A673 (cell line): Measurements from ENCODE around the gene ELANE. TPM values are rescaled to one million over a fixed set of nuclear protein-coding genes. Genes with fewer than 3 reads are reported as not detected.
A peak's percentile ranks its signal among the peaks of the same experiment; 100 is the strongest.

Experiments
- BruUV-seq: library from RNA; stranded (reverse); fragments of 400-500 nt; replicated peaks from 2 replicates; lab custom pipeline; 2021; lab: Mats Ljungman, UMichigan
- CTCF ChIA-PET: fragments of 300-600 bp; sonication (Branson Sonifier 250); formaldehyde crosslinking; loops from one replicate; lab custom pipeline; 2022; ENCODE audit warnings: antibody characterized with exemption; lab: Charles Lee
- POLR2A ChIA-PET: fragments of 300-600 bp; sonication (Branson Sonifier 250); formaldehyde crosslinking; loops from one replicate; lab custom pipeline; 2022; ENCODE audit warnings: antibody characterized with exemption; ENCODE audit not compliant: low non-redundant PET; lab: Charles Lee
- DNase-seq: peaks from one replicate; pipeline ENCODE4 v3.0.0-alpha.2; 2015; ENCODE audit warnings: low spot score
- H3K27ac ChIP-seq: fragments of 200-600 bp; sonication (generic); 2 replicates; pipeline ENCODE4 v1.5.1; 2016; ENCODE audit warnings: mixed run types, low read depth, mild to moderate bottlenecking, mixed read lengths, antibody characterized with exemption, low read length; ENCODE audit not compliant: poor library complexity, severe bottlenecking
- H3K27me3 ChIP-seq: fragments of 200-600 bp; sonication (generic); replicated peaks from 2 replicates; pipeline ENCODE4 v1.6.1; 2017; ENCODE audit warnings: mixed run types, low read depth, mild to moderate bottlenecking, mixed read lengths, antibody characterized with exemption, low read length; ENCODE audit not compliant: insufficient read depth, poor library complexity
- H3K36me3 ChIP-seq: fragments of 200-600 bp; sonication (generic); 2 replicates; pipeline ENCODE4 v1.6.1; 2016; ENCODE audit warnings: mixed run types, mild to moderate bottlenecking, mixed read lengths, antibody characterized with exemption, low read length; ENCODE audit not compliant: insufficient read depth, poor library complexity, severe bottlenecking
- H3K4me1 ChIP-seq: fragments of 200-600 bp; sonication (generic); 2 replicates; pipeline ENCODE4 v1.6.1; 2017; ENCODE audit warnings: mixed run types, mild to moderate bottlenecking, mixed read lengths, antibody characterized with exemption, low read length; ENCODE audit not compliant: insufficient read depth, poor library complexity, severe bottlenecking
- H3K4me3 ChIP-seq: fragments of 200-600 bp; sonication (generic); 2 replicates; pipeline ENCODE4 v1.5.1; 2016; ENCODE audit warnings: low read depth, mixed run types, mild to moderate bottlenecking, mixed read lengths, low read length; ENCODE audit not compliant: poor library complexity, severe bottlenecking
- H3K9me3 ChIP-seq: fragments of 200-600 bp; sonication (generic); 2 replicates; pipeline ENCODE4 v1.6.1; 2016; ENCODE audit warnings: mixed run types, low read depth, mild to moderate bottlenecking, mixed read lengths, antibody characterized with exemption, low read length; ENCODE audit not compliant: poor library complexity, severe bottlenecking
- EZH2 ChIP-seq: fragments of 200-600 bp; sonication (generic); IDR thresholded peaks from 2 replicates; pipeline ENCODE4 v1.6.1; 2017; ENCODE audit warnings: borderline replicate concordance, low read depth, mild to moderate bottlenecking, mixed read lengths, antibody characterized with exemption, low read length; ENCODE audit not compliant: poor library complexity, severe bottlenecking
- intact Hi-C: fragments of 100-400 bp; cut with micrococcal nuclease; formaldehyde crosslinking; loops from one replicate; pipeline ENCODE4 v1.10.0; 2022; ENCODE audit not compliant: unreplicated experiment
- total RNA-seq: library from RNA; stranded (reverse); gene quantifications from 2 replicates; pipeline ENCODE4 v1.2.3, GENCODE V29; 2021
- TF ChIP-seq, protein P1 (sequence below): fragments of 300-800, 200-600 bp; sonication (generic); conservative IDR thresholded peaks from 2 replicates; pipeline ENCODE4 v1.5.1; 2017; ENCODE audit warnings: low read depth, mild to moderate bottlenecking, antibody characterized with exemption, low read length, moderate library complexity, mixed read lengths

ELANE gene
- total RNA-seq, 1 experiment from 2014 or later, result not detected

GRCh38 chr19:843180-843835 lies 8.8 kb upstream of the ELANE start:
- intact Hi-C loops, result no loop called here
- Histone ChIP-seq H3K4me3 (peak overlapping the region; percentile 33), H3K27ac (no peak overlapping the region), H3K4me1 (peaks cover 15% of the 10 kb centered on the region), H3K27me3 (peaks cover 7% of the 10 kb centered on the region), H3K36me3 (no peaks in the 10 kb centered on the region), H3K9me3 (no peaks in the 10 kb centered on the region)
- no TSS peak for BruUV-seq
- POLR2A ChIA-PET, result interaction anchor here (0.6 to 0.7 kb wide), 2 partner anchors 28 to 70 kb away, joined by 3 to 4 read pairs; partner anchors contain the start of gene R3HDM4
- no peak for DNase-seq
- CTCF ChIA-PET, result interaction anchor here (0.6 to 1.1 kb wide), 2 partner anchors 20 to 92 kb away, joined by 4 to 6 read pairs; no protein-coding TSS in a partner anchor
- TF ChIP-seq, protein P1, sequence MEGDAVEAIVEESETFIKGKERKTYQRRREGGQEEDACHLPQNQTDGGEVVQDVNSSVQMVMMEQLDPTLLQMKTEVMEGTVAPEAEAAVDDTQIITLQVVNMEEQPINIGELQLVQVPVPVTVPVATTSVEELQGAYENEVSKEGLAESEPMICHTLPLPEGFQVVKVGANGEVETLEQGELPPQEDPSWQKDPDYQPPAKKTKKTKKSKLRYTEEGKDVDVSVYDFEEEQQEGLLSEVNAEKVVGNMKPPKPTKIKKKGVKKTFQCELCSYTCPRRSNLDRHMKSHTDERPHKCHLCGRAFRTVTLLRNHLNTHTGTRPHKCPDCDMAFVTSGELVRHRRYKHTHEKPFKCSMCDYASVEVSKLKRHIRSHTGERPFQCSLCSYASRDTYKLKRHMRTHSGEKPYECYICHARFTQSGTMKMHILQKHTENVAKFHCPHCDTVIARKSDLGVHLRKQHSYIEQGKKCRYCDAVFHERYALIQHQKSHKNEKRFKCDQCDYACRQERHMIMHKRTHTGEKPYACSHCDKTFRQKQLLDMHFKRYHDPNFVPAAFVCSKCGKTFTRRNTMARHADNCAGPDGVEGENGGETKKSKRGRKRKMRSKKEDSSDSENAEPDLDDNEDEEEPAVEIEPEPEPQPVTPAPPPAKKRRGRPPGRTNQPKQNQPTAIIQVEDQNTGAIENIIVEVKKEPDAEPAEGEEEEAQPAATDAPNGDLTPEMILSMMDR, result no peak
- TF ChIP-seq EZH2, result no peak

- no peak overlapping the region for H3K27ac ChIP-seq
- TF ChIP-seq, protein P1, result no peak
- no peak for TF ChIP-seq EZH2
- H3K36me3 ChIP-seq, result no peaks in the 10 kb centered on the region
- ChIA-PET POLR2A (interaction anchor here (0.6 kb wide), 1 partner anchor 69 kb away, joined by 4 read pairs; the partner anchor contains the start of gene R3HDM4), CTCF (no interaction called here)
- H3K9me3 ChIP-seq, result no peaks in the 10 kb centered on the region
- BruUV-seq, result no TSS peak
- peaks cover 7% of the 10 kb centered on the region for H3K27me3 ChIP-seq
- no peak for DNase-seq
- intact Hi-C loops, result no loop called here
- peak overlapping the region; percentile 33 for H3K4me3 ChIP-seq
- peaks cover 15% of the 10 kb centered on the region for H3K4me1 ChIP-seq
These were observed 8.1 kb upstream of the ELANE start for GRCh38 chr19:843836-844545.

GRCh38 chr19:844546-844971 lies 7.5 kb upstream of the ELANE start:
- ChIA-PET POLR2A (no interaction called here), CTCF (no interaction called here)
- Histone ChIP-seq H3K4me3 (no peak overlapping the region), H3K27me3 (peaks cover 7% of the 10 kb centered on the region), H3K36me3 (no peaks in the 10 kb centered on the region), H3K27ac (no peak overlapping the region), H3K9me3 (no peaks in the 10 kb centered on the region), H3K4me1 (peaks cover 10% of the 10 kb centered on the region)
- no peak for TF ChIP-seq EZH2
- TF ChIP-seq, protein P1, result no peak
- no TSS peak for BruUV-seq
- no peak for DNase-seq
- intact Hi-C loops, result no loop called here
